Stomach (tissue), 4 donors: ENCODE measurements around the gene TMEM256.

Experiments
- POLR2A ChIP-seq, 4 donors: fragments of 450-650 bp; IDR thresholded peaks; one replicate each; pipeline ENCODE4 v1.6.1; 2016; ENCODE audit warnings: antibody characterized with exemption in 4 of 4, control low read depth in 2 of 4, mild to moderate bottlenecking in 1 of 4, moderate library complexity in 1 of 4
- TF ChIP-seq, protein P1 (sequence below), 7 experiments: fragments of 450-650 bp in 4 of 7; fragments of 200-600 bp in 3 of 7; sonication (generic) in 3 of 7; IDR thresholded peaks; one replicate each; pipeline ENCODE4 v1.5.1; 2016 to 2019; ENCODE audit warnings: antibody characterized with exemption in 7 of 7, control low read depth in 2 of 7, mild to moderate bottlenecking in 1 of 7

DNA sequence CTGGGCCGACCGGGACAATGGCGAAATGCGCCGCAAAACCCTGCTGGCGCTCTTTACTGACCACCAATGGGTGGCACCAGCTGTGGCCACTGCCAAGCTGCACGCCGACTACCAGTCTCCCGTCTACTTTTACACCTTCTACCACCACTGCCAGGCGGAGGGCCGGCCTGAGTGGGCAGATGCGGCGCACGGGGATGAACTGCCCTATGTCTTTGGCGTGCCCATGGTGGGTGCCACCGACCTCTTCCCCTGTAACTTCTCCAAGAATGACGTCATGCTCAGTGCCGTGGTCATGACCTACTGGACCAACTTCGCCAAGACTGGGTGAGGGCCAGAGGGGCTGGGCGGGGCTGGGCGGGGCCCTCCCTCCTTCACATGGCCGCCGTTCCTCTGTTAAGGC is 11.9 kb upstream of the TMEM256 start:
- TF ChIP-seq POLR2A (IDR thresholded peaks at IDR 0.05) = no peak
- TF ChIP-seq, protein P1, sequence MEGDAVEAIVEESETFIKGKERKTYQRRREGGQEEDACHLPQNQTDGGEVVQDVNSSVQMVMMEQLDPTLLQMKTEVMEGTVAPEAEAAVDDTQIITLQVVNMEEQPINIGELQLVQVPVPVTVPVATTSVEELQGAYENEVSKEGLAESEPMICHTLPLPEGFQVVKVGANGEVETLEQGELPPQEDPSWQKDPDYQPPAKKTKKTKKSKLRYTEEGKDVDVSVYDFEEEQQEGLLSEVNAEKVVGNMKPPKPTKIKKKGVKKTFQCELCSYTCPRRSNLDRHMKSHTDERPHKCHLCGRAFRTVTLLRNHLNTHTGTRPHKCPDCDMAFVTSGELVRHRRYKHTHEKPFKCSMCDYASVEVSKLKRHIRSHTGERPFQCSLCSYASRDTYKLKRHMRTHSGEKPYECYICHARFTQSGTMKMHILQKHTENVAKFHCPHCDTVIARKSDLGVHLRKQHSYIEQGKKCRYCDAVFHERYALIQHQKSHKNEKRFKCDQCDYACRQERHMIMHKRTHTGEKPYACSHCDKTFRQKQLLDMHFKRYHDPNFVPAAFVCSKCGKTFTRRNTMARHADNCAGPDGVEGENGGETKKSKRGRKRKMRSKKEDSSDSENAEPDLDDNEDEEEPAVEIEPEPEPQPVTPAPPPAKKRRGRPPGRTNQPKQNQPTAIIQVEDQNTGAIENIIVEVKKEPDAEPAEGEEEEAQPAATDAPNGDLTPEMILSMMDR (IDR thresholded peaks at IDR 0.05) = no peak
